Suppressor macrophage treated with lipopolysaccharide for 1 hour (primary cell): ENCODE data around the gene TBC1D9B.
"Not testable (repeated sequence)": the region's sequence is repeated elsewhere in the genome, so short reads cannot be mapped to it uniquely, and the experiment has no call there.

ENCODE experiments used
- DNase-seq, 3 donors: peaks; one replicate each; pipeline ENCODE4 v3.0.0-alpha.2; 2020 to 2022

The TBC1D9B gene

GRCh38 chr5:179883163-179883562 lies 24.5 kb downstream of the TBC1D9B start:
- DNase-seq, result no peak

GRCh38 chr5:179882338-179882737 lies 25.4 kb downstream of the TBC1D9B start:
- DNase-seq, result no peak

GRCh38 chr5:179880848-179881590 lies 26.7 kb downstream of the TBC1D9B start:
- no peak for DNase-seq

GRCh38 chr5:179880066-179880650 lies 27.5 kb downstream of the TBC1D9B start:
- no peak for DNase-seq

GRCh38 chr5:179879690-179880010 lies 28.0 kb downstream of the TBC1D9B start:
- DNase-seq, result no peak

GRCh38 chr5:179879003-179879689 lies 28.6 kb downstream of the TBC1D9B start:
- no peak for DNase-seq

GRCh38 chr5:179878222-179879002 lies 29.3 kb downstream of the TBC1D9B start:
- no peak for DNase-seq

- DNase-seq, result peak; percentile 24 to 31 (median 26)
These were observed 31.1 kb downstream of the TBC1D9B start for GRCh38 chr5:179876610-179876952.

GRCh38 chr5:179875741-179876609 lies 31.7 kb downstream of the TBC1D9B start:
- DNase-seq, result no peak

GRCh38 chr5:179874536-179875292 lies 33.0 kb downstream of the TBC1D9B start:
- no peak for DNase-seq

- no peak for DNase-seq
These were observed 33.6 kb downstream of the TBC1D9B start for GRCh38 chr5:179874136-179874535.

- DNase-seq, result no peak
These were observed 34.0 kb downstream of the TBC1D9B start for GRCh38 chr5:179873588-179874110.

GRCh38 chr5:179872828-179873575 lies 34.7 kb downstream of the TBC1D9B start:
- no peak for DNase-seq

- no peak for DNase-seq
These were observed 35.5 kb downstream of the TBC1D9B start for GRCh38 chr5:179872055-179872827.

- DNase-seq, result not testable (repeated sequence)
These were observed 36.2 kb downstream of the TBC1D9B start for GRCh38 chr5:179871533-179871932.

- no peak for DNase-seq
These were observed 36.7 kb downstream of the TBC1D9B start for GRCh38 chr5:179870952-179871351.

- DNase-seq, result peak in 1 of 3 donors; percentile 10
These were observed 37.2 kb downstream of the TBC1D9B start for GRCh38 chr5:179870403-179870903.

GRCh38 chr5:179869641-179870402 lies 37.9 kb downstream of the TBC1D9B start:
- no peak for DNase-seq

- DNase-seq, result no peak
These were observed 38.6 kb downstream of the TBC1D9B start for GRCh38 chr5:179869101-179869500.
